Measurements from ENCODE around the gene ADNP. TPM values are rescaled to one million over a fixed set of nuclear protein-coding genes. Genes with fewer than 3 reads are reported as not detected.
"Not testable (repeated sequence)": the region's sequence is repeated elsewhere in the genome, so short reads cannot be mapped to it uniquely, and the experiment has no call there.

The ADNP gene
- total RNA-seq (61.5 TPM), polyA plus RNA-seq (1 to 10 TPM; 4.9 to 8.2 (median 6.5) TPM)

- Histone ChIP-seq H3K9me3 (ENCODE audit: control insufficient read depth in 2 of 2, low read length in 2 of 2) (no peaks in the 10 kb centered on the region), H3K36me3 (ENCODE audit: control insufficient read depth, insufficient read depth, low read length) (peaks cover 38% of the 10 kb centered on the region), H3K27me3 (ENCODE audit: control insufficient read depth, insufficient read depth, low read length) (no peaks in the 10 kb centered on the region), H3K4me1 (ENCODE audit: control insufficient read depth, insufficient read depth, low read length, poor library complexity, severe bottlenecking) (peaks cover 40% of the 10 kb centered on the region), H3K4me3 (ENCODE audit: low read depth, low read length) (peak within 1 kb of the TSS; percentile 58), H3K27ac (ENCODE audit: insufficient read depth, low read length, poor library complexity, severe bottlenecking) (peak within 1 kb of the TSS; percentile 99)
- Mint-ChIP-seq H3K4me1 (peaks cover 18 to 46% (median 40%) of the 10 kb centered on the region in 4 donors), H3K4me3 (peak within 1 kb of the TSS; percentile 91 to 97 (median 94)), H3K36me3 (peaks cover 16% of the 10 kb centered on the region), H3K27ac (peak within 1 kb of the TSS; percentile 93 to 99 (median 99)), H3K27me3 (peaks cover 14% of the 10 kb centered on the region), H3K9me3 (peaks cover 0 to 2% (median 0%) of the 10 kb centered on the region in 7 donors)
- ATAC-seq (ENCODE audit: low read depth in 2 of 2) = peak; percentile 67 to 68
- DNase-seq = peak; percentile 84 to 93 (median 92)
Observed at GRCh38 chr20:50931306-50932015, at the start of gene ADNP. Gene ADNP (minus strand): TSS chr20:50931437. CDS start chr20:50903996, 27,441 bp downstream.

- no peak overlapping the region for H3K4me3 Mint-ChIP-seq
- H3K27ac ChIP-seq (ENCODE audit: insufficient read depth, low read length, poor library complexity, severe bottlenecking) = no peak overlapping the region
- peaks cover 42% of the 10 kb centered on the region for H3K27me3 Mint-ChIP-seq
- ATAC-seq (ENCODE audit: low read depth in 2 of 2) (no peak), DNase-seq (no peak)
- no peak overlapping the region for H3K4me3 ChIP-seq (ENCODE audit: low read depth, low read length)
- H3K9me3 ChIP-seq (ENCODE audit: control insufficient read depth in 2 of 2, low read length in 2 of 2) = no peaks in the 10 kb centered on the region
- H3K36me3 Mint-ChIP-seq = no peaks in the 10 kb centered on the region
- peaks cover 0 to 4% (median 0%) of the 10 kb centered on the region in 7 donors for H3K9me3 Mint-ChIP-seq
- H3K36me3 ChIP-seq (ENCODE audit: control insufficient read depth, insufficient read depth, low read length) = no peaks in the 10 kb centered on the region
- H3K27me3 ChIP-seq (ENCODE audit: control insufficient read depth, insufficient read depth, low read length) = no peaks in the 10 kb centered on the region
- no peaks in the 10 kb centered on the region for H3K4me1 ChIP-seq (ENCODE audit: control insufficient read depth, insufficient read depth, low read length, poor library complexity, severe bottlenecking)
- no peak overlapping the region for H3K27ac Mint-ChIP-seq
- H3K4me1 Mint-ChIP-seq = peaks cover 0 to 6% (median 1%) of the 10 kb centered on the region in 4 donors
Observed at GRCh38 chr20:50980071-50980681, 48.9 kb upstream of the ADNP start.

DNA sequence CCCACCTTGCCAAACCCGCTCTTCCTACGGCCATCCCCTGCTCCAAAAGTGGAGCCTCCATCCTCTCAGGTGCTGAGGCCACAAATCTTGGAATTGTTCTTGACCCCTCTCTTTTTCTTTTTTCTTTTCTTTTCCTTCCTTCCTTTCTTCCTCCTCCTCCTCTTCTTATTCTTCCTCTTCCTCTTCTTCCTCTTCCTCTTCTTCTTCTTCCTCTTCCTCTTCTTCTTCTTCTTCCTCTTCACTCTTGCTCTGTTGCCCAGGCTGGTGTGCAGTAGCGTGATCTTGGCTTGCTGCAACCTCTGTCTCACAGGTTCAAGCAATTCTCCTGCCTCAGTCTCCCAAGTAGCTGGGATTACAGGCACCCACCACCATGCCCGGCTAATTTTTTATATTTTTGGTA is 47.3 kb upstream of the ADNP start:
- peaks cover 49% of the 10 kb centered on the region for H3K27me3 Mint-ChIP-seq
- not testable (repeated sequence) for ATAC-seq (ENCODE audit: low read depth in 2 of 2); H3K4me1 Mint-ChIP-seq; H3K4me3 ChIP-seq (ENCODE audit: low read depth, low read length); H3K27ac ChIP-seq (ENCODE audit: insufficient read depth, low read length, poor library complexity, severe bottlenecking); H3K27ac Mint-ChIP-seq; H3K36me3 ChIP-seq (ENCODE audit: control insufficient read depth, insufficient read depth, low read length); H3K27me3 ChIP-seq (ENCODE audit: control insufficient read depth, insufficient read depth, low read length); H3K9me3 Mint-ChIP-seq; H3K9me3 ChIP-seq (ENCODE audit: control insufficient read depth in 2 of 2, low read length in 2 of 2); H3K4me3 Mint-ChIP-seq; H3K36me3 Mint-ChIP-seq; DNase-seq; H3K4me1 ChIP-seq (ENCODE audit: control insufficient read depth, insufficient read depth, low read length, poor library complexity, severe bottlenecking)

DNA sequence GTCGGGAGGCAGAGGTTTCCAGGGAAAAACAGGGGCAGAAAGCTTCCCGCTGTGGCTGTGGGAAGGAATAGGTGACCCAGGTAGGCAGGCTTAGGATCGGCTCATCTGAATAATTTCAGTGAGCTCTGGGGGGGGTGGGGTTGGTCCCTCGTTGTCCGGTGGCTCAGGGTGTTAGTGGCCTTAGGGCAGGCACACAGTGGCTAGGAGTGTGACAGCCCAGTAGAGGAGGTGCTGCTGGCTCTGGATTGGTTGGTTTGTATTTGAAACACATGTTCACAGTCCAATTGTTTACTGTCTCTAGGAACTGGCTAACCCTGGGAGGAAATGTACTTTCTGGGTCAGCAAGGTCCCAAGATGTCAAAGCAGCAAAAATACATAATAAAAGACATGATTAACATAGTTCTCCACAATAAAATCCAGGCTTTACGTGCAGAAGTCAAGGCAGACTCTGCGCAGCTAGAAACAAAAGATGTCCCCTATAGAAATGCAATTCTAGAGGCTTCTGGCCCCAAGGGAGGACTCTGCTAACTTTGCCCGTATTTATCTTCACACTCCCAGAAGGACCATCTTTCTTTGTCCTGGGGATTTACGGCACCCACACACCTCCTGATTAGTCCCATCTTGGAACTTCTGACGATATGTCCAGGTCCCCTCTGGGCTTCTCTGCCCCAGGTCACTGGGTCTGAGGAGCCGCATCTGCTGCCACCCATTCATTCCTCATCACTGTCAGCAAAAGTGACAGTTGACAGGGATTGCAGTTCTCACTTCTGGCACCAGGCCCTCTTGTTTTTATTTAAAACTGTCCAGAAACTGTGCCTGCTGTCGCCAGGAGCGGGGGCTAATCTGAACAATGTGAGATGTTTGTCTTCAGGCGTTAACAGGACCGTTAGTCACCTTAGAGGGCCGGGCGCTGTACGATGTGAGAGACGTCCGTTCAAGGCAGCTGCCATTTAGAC is 46.1 kb upstream of the ADNP start:
- no peaks in the 10 kb centered on the region for H3K9me3 ChIP-seq (ENCODE audit: control insufficient read depth in 2 of 2, low read length in 2 of 2)
- Mint-ChIP-seq H3K4me3 (no peak overlapping the region), H3K27ac (no peak overlapping the region), H3K9me3 (peaks cover 0 to 4% (median 0%) of the 10 kb centered on the region in 7 donors), H3K4me1 (peaks cover 0 to 6% (median 1%) of the 10 kb centered on the region in 4 donors), H3K27me3 (peaks cover 47% of the 10 kb centered on the region), H3K36me3 (no peaks in the 10 kb centered on the region)
- no peak overlapping the region for H3K4me3 ChIP-seq (ENCODE audit: low read depth, low read length)
- no peaks in the 10 kb centered on the region for H3K36me3 ChIP-seq (ENCODE audit: control insufficient read depth, insufficient read depth, low read length)
- DNase-seq (no peak), ATAC-seq (ENCODE audit: low read depth in 2 of 2) (no peak)
- H3K27me3 ChIP-seq (ENCODE audit: control insufficient read depth, insufficient read depth, low read length) = peaks cover 2% of the 10 kb centered on the region
- H3K4me1 ChIP-seq (ENCODE audit: control insufficient read depth, insufficient read depth, low read length, poor library complexity, severe bottlenecking) = no peaks in the 10 kb centered on the region
- H3K27ac ChIP-seq (ENCODE audit: insufficient read depth, low read length, poor library complexity, severe bottlenecking) = no peak overlapping the region

DNA sequence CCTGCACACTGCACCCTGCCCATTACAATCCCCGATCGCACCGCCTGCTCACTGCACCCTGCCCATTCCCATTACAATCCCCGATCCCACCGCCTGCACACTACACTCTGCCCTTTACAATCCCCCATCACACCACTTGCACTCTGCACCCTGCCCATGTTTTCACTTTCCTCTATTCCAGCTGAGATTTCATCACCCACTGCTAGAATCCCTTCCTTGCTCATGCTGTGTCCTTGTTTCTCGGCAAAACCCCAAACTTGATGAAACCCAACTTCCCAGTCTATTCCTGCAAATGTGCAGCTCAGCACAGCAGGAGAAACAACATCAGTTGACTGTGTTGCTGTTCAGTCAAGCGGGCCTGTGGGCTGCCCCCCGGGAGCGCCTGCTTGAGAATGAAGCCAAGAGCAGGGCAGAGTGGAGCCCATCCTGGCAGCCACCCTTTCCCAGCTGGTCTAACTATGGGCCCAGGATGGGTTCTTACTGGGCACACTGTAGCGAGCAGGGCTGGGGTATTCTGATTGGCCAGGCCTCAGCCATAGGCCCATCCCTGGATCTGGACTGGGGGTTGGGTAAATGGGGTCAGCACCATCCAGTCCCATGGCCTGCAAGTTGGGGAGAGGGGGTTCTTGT is 44.6 kb upstream of the ADNP start:
- H3K36me3 ChIP-seq (ENCODE audit: control insufficient read depth, insufficient read depth, low read length) = no peaks in the 10 kb centered on the region
- no peaks in the 10 kb centered on the region for H3K9me3 ChIP-seq (ENCODE audit: control insufficient read depth in 2 of 2, low read length in 2 of 2)
- Mint-ChIP-seq H3K27ac (no peak overlapping the region), H3K4me3 (no peak overlapping the region), H3K27me3 (peaks cover 42% of the 10 kb centered on the region), H3K4me1 (no peaks in the 10 kb centered on the region), H3K9me3 (peaks cover 0 to 4% (median 0%) of the 10 kb centered on the region in 7 donors), H3K36me3 (no peaks in the 10 kb centered on the region)
- no peaks in the 10 kb centered on the region for H3K4me1 ChIP-seq (ENCODE audit: control insufficient read depth, insufficient read depth, low read length, poor library complexity, severe bottlenecking)
- DNase-seq (no peak), ATAC-seq (ENCODE audit: low read depth in 2 of 2) (no peak)
- H3K27ac ChIP-seq (ENCODE audit: insufficient read depth, low read length, poor library complexity, severe bottlenecking) = no peak overlapping the region
- H3K4me3 ChIP-seq (ENCODE audit: low read depth, low read length) = no peak overlapping the region
- H3K27me3 ChIP-seq (ENCODE audit: control insufficient read depth, insufficient read depth, low read length) = peaks cover 2% of the 10 kb centered on the region

DNA sequence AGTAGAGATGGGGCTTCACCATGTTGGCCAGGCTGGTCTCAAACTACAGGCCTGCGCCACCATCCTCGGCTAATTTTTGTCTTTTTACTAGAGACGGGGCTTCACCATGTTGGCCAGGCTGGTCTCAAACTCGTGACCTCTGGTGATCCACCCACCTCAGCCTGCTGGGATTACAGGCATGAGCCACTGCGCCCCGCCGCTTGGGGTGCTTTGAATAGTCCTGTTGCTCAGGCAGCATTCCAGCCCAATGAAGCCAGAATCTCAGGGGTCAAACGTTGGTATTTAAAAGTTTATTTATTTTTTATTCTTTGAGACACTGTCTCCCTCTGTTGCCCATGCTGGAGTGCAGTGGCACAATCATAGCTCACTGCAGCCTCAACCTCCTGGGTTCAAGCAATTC is 38.7 kb upstream of the ADNP start:
- H3K27me3 ChIP-seq (ENCODE audit: control insufficient read depth, insufficient read depth, low read length) = peaks cover 2% of the 10 kb centered on the region
- no peaks in the 10 kb centered on the region for H3K9me3 Mint-ChIP-seq
- no peaks in the 10 kb centered on the region for H3K36me3 ChIP-seq (ENCODE audit: control insufficient read depth, insufficient read depth, low read length)
- peaks cover 0 to 3% (median under 1%) of the 10 kb centered on the region in 4 donors for H3K4me1 Mint-ChIP-seq
- H3K4me3 Mint-ChIP-seq = no peak overlapping the region
- H3K9me3 ChIP-seq (ENCODE audit: control insufficient read depth in 2 of 2, low read length in 2 of 2) = no peaks in the 10 kb centered on the region
- H3K27ac ChIP-seq (ENCODE audit: insufficient read depth, low read length, poor library complexity, severe bottlenecking) = no peak overlapping the region
- H3K4me3 ChIP-seq (ENCODE audit: low read depth, low read length) = no peak overlapping the region
- H3K27ac Mint-ChIP-seq = no peak overlapping the region
- H3K36me3 Mint-ChIP-seq = no peaks in the 10 kb centered on the region
- H3K27me3 Mint-ChIP-seq = peaks cover 30% of the 10 kb centered on the region
- ATAC-seq (ENCODE audit: low read depth in 2 of 2) = no peak
- no peaks in the 10 kb centered on the region for H3K4me1 ChIP-seq (ENCODE audit: control insufficient read depth, insufficient read depth, low read length, poor library complexity, severe bottlenecking)
- DNase-seq = no peak

DNA sequence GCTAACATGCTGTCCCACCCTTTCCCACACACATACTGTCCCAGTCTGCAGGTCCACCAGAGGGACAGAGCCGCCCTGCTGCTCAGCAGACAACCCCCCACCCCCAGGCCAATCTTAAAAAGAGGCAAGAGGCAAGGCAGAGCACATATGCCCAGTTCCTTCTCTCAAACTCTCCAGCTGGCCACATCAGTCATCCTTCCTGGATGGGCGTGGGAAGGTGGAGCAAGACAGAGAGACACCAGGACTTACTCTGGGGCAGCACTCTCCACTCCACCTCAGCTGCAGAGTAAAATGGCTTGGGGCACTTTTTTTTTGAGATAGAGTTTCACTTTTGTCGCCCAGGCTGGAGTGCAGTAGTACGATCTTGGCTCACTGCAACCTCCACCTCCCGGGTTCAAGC is 38.2 kb upstream of the ADNP start:
- ATAC-seq (ENCODE audit: low read depth in 2 of 2) (no peak), DNase-seq (no peak)
- no peaks in the 10 kb centered on the region for H3K36me3 Mint-ChIP-seq

More for the DNA sequence above, 38.2 kb upstream of the ADNP start:
- no peak overlapping the region for H3K4me3 Mint-ChIP-seq
- Histone ChIP-seq H3K9me3 (ENCODE audit: control insufficient read depth in 2 of 2, low read length in 2 of 2) (no peaks in the 10 kb centered on the region), H3K4me3 (ENCODE audit: low read depth, low read length) (no peak overlapping the region), H3K27ac (ENCODE audit: insufficient read depth, low read length, poor library complexity, severe bottlenecking) (no peak overlapping the region), H3K4me1 (ENCODE audit: control insufficient read depth, insufficient read depth, low read length, poor library complexity, severe bottlenecking) (no peaks in the 10 kb centered on the region), H3K27me3 (ENCODE audit: control insufficient read depth, insufficient read depth, low read length) (peaks cover 2% of the 10 kb centered on the region), H3K36me3 (ENCODE audit: control insufficient read depth, insufficient read depth, low read length) (no peaks in the 10 kb centered on the region)
- H3K27ac Mint-ChIP-seq = no peak overlapping the region
- peaks cover 26% of the 10 kb centered on the region for H3K27me3 Mint-ChIP-seq
- no peaks in the 10 kb centered on the region for H3K9me3 Mint-ChIP-seq
- peaks cover 0 to 5% (median 4%) of the 10 kb centered on the region in 4 donors for H3K4me1 Mint-ChIP-seq

Measured in CD4-positive, CD25-positive, alpha-beta regulatory T cell (primary cell).